Endometrium (tissue), 2 donors: ENCODE data around the gene FHIT.
"Not testable (repeated sequence)": the region's sequence is repeated elsewhere in the genome, so short reads cannot be mapped to it uniquely, and the experiment has no call there.

Experiments
- FAIRE-seq: peaks from 2 replicates; lab custom pipeline; 2012; peaks lifted over from hg19 to GRCh38; lab: Jason Lieb, UNC
- donor health status: control.
- donor health status: control.

Gene FHIT

DNA sequence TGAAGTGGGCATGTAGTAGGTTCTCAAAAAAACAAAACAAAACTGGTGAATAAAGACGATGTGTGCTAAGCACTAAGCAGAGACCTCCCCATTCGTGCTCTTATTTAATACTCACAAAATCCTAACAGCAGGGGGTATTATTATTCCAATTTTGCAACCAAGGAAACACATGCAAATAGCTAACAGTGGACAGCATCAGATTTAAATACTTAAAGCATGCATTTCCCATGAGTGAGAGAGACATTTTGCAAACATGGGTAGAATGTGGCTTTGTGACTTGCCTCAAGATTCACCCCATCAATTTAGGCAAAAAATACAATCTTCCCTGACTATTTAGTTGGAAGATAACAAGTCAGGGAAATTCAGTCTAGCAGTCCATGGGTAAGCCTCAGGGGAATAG lies 1255.2 kb downstream of the FHIT start:
- no peak for FAIRE-seq

DNA sequence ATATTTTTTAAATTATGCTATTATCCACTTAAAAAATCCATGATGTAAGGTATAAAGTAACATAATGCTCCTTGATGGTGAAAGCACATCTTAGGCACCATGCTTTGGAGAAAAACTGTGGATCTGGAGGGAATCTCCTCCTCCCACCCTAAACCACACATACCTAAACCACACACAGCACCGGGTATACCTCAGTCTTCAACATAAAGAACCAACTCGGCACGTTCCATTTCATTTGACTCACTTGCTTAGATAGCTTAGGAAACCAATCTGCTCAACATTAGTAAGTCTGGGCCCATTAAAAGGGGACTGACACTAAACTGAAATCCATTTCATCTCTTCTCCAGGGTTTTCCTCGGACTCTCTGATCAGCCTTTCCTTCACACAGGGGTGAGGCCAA lies 1255.7 kb downstream of the FHIT start:
- FAIRE-seq: no peak

DNA sequence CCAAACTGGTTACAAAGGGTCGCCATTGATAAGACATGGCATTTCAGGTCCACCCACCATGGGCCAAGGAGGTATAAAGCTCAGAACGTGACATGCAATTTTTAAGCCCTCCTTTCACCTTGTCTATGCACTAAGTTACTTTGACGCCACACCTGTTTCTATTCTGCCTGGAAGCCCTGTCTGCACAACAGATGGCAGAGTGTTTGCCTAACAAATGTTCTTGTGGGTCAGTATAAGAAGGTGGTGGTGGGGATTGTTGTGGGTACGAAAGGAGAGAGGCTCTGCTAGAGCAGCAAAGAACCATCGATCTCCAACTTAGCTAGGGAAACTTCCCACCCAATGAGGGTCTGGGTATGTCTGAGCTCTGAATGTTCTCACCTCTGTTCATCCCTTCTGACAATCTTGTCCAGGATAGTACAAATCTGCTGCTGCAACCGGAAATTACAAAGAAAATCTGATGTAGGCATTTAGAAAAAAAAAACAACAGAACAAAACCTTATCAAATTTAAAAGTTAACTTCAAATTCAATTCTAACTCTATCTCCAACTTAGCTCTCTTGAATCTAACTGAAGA lies 1256.4 kb downstream of the FHIT start:
- no peak for FAIRE-seq

DNA sequence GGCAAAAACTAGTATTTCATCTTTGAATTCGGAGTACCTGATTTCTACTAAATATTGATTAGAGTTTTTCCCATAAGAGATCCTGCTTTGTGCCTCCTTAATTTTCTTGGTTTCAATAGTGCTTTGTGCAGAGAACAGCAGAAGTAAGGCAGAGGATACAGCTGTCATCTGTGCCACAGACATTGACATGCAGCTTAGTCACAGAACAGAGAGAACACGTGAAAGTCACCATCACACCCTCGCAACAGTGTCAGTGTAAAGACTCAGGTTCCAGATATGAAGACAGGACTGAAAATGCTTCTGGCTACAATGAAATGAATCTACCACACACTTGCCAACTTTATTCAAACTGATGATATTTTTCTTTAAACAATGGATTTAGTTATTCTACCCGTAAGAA lies 1258.7 kb downstream of the FHIT start:
- FAIRE-seq: no peak

DNA sequence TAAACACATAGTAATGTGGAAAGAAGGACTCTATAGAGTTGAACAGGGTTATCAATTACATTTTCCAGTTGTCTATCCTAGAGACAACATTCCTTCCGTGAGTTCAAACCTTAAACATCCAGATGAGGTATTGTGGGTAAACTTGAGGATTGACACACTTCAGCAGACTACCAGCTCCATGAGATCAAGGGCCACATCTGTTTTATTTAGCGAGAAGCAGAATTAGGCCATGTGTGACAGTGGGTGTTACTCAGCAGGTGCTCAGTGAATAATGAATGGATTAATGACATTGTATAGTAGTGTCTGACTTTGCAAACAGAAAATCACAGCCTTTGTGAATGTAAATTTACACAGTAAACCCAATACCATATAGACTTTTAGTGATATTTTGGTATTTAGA lies 1260.3 kb downstream of the FHIT start:
- FAIRE-seq: no peak

DNA sequence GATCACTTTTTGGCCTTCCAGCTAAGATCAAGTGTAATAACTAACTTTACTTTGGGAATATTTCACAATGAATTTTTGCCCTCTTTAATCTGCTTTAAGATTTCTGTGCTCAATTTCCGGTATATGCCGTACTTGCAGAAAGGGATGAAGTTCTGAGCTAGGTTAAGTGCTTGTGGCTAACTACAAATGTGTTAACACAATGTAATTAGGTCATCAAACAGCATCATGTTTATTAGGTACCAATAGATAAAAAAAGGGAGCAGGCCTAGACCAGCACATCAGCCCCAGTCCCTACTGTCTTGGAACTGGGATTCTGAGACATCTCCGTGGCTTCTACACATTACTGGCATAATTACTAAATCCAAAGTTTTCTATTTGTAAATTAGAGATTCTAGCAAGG lies 1268.7 kb downstream of the FHIT start:
- no peak for FAIRE-seq

DNA sequence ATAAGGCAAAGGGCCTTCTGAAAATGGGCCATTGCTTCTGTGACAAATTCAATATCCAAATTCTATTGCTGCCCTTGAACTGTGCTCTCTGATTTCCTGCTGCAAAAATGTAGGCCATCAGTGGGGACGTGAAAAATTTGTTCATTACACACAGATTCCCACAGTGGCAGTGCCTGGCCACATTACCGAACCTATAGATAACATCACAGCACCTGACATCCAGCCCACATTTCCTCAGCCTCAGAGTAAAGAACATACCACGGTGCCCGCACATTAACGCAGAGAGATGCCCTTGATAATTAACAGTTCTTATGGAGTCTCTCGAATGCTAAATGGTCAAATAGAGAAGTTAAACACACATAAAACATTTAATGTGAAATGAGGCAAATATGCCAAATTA lies 1269.9 kb downstream of the FHIT start:
- no peak for FAIRE-seq

DNA sequence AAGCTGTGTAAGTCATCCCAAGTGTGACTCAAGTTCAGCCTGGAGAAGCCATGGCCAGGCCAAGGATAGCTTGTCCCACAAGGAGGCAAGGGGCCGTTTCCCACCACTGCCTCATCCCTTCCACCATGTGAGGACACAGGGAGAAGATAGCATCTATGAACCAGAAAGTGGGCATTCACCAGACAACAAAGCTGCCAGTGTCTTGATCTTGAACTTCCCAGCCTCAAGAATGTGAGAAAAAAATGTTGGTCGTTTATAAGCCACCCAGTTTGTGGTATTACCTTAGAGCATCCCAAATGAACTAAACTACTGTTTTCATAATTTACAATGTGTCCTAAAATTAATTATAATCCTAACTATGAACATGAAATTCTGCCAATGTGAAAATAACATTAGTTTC lies 1270.7 kb downstream of the FHIT start:
- FAIRE-seq: no peak

DNA sequence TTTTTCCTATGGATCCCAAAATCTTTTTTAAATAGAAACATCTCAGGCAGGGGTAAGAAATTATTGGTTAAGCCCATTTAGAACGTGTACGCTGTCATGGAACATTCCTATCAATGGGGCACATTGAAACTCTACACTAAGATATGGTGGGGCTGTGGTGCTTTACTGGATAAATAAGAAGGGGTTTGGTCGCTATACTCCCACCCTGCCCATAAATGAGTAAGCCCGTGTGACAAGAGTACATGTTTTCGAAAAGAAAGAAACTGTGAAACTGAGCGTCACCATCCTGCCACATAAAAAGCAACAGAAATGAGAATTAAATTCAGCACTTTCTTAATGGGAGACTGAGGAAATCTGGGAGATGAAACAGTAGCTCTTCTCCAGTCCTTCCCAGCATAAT lies 1271.7 kb downstream of the FHIT start:
- no peak for FAIRE-seq

DNA sequence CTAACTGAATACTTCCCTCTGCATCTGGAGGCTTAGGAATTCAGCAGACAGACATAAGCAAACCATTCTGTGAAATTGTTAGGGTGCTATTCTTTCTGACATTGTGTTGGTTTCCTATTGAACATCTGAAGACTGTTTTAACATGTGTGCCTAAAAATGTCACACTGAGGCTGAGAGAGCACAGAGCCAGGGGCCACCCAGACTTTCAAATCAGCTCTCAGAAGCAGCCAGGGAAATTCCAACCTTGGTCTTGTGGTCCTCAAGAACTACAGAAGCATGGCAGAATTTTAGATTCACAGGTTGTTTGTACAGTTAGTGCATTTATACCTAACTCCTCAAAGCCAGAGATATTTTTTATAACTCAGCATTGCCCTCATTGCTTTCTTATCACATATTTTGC lies 1272.3 kb downstream of the FHIT start:
- no peak for FAIRE-seq

DNA sequence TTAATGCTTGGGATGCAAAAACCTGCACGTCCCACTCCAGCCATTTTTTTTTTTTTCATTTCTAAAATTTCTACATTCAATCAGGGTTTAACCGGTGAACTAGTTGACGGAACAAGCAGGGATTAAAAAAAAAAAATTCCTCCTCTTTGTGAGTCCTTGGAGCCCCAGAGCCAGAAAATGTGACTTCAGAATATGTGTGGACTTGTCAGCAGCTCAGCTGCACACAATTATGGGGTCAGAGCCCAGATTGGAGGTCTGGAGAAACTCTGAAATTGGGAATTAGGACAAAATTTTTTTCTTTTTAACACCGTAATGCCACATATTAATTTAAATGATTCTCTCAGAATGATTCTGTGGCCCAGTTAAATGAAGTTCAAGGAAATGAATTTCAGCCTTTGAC lies 1280.5 kb downstream of the FHIT start:
- no peak for FAIRE-seq

DNA sequence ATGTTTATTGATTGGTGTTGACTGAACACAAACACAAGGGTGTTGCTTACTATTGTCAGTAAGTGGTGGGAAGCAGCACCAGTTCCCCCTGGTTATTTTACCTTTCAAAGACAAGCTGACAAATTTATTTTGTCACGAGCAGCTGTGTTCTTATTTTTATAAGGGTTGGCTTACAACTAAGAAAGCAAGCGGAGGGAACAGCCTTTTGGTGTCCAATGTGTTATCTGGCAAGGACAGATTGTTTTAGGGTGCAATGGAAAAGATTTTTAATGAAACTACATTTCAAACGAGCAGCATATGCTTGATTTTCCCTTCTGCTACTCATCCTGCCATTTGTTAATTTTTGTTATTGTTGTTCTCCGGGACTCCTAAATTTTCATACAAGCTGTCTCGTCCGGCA lies 1280.9 kb downstream of the FHIT start:
- no peak for FAIRE-seq

DNA sequence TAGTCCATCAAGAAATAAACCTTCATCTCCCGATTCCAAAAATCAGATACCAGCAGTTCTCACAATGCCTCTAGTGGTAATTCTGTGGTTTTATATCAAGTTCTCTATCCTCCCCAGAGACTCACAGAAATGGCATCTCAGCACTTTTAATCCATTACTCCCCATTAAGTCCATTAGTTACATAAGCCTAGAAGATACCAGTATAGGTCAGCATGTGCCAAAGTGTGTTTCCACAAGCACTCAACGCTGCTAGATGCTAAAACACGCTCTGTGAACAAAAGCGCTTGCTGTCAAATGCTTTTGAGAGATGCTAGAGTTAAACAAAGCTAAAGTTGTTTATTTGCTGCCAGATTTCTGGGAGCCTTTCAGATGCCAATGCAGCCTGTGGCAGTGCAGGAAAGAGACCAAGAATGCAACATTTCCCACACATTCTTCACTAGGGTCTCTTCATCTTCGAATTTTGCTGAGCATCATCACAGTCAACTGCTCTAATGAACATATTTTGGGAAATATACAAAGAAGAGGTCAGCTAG lies 1282.7 kb downstream of the FHIT start:
- FAIRE-seq: no peak

DNA sequence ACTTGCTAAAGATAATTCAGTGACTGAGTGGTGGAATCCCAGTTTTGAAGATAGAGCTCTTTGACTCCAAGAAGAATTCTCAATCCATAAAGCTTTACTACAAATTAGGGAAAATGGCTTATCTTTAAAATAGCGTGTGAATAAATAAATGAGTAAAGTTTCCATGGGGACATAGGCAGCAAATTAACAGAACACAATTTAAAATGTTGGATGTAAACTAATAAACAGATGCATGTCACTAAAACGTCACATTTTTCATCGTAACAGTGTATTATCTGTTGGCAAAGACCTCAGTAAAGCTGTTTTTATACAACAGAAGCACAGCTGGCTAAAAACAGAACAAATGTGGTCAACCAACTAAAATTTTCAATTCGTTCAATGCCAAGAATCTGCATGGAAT lies 1287.6 kb downstream of the FHIT start:
- no peak for FAIRE-seq

DNA sequence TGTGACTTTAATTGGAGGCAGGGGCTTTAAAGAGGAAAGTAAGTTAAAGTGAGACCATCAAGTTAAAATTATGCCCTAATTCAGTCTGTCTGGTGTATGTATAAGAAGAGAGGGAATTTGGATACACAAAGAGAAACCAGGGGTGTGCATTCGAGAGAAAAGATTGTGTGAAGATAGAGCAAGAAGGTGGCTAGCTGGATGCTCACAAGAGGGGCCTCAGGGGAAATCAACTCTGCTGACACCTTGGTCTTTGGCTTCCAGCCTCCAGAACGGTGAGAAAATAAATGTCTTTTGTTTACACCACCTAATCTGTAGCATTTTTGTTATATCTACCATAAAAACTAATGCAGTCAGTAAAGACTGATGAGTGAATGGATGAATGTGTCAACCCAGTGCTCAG lies 1294.1 kb downstream of the FHIT start:
- FAIRE-seq: no peak

DNA sequence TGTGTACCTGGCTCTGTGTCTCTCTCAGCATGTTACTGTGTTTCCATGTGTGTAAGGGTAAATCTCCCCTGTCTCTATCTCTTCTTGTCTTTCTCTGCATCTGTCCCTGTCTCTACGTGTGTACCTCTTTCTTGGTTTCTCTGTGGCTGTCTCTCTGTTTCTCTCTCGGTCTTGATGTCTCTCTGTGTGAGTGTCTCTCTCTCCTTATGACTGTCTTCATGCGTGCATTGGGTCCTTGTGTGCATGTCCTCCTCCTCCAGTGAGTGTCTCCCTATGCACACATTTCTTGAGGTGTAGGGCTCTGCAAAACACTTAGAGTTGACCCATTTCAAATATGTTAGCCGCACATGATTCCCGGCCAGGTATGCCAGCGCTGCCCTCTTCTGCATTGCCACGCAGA lies 1298.1 kb downstream of the FHIT start:
- no peak for FAIRE-seq

DNA sequence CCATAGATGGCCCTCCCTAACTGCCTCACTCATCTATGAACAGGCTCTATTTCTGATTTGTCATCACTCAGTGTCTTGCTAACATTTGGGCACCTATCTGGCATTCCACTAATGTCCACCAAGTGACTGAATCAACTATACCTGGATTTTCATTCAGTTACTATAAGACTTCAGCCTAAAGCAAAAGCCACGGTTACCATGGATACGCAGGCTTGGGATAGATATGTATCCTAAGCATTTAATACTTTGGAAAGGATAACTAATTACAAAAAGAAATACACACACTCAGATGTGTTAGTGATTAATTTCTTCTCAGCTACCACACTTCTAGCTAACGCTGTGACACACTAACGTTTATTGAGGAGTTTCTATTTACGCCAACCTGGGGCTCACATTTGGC lies 1301.9 kb downstream of the FHIT start:
- no peak for FAIRE-seq

DNA sequence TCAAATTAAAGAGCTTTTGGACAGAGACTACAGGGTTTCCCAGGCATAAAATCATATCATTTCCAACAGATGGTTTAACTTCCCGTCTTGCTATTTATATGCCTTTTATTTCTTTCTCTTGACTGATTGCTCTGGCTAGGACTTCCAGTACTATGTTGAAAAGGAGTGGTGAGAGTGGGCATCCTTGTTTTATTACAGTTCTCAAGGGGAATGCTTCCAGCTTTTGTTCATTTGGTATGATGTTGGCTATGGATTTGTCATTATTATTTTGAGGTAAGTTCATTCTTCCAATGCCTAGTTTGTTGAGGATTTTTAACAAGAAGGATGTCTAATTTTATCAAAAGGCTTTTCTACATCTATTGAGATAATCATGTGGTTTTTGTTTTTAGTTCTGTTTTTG lies 1304.9 kb downstream of the FHIT start:
- FAIRE-seq: no peak

DNA sequence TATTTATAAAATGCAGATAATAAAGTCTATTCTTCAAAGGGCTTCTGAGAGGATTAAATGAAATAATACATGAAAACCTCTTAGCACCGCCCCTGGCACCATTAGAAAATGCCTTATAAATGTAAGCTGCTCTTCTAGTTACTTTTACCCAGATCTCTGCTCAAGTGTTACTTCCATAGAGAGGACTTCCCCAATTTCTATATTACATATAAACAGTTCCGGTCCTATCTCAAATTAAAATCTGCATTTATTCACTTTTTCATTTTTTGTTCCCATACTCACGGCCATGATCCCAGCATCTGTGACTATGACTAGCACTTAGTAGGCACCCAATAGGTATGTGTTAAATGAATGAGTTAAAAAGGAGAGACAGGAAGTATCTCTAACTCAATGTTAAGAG lies 1310.5 kb downstream of the FHIT start:
- FAIRE-seq: no peak

DNA sequence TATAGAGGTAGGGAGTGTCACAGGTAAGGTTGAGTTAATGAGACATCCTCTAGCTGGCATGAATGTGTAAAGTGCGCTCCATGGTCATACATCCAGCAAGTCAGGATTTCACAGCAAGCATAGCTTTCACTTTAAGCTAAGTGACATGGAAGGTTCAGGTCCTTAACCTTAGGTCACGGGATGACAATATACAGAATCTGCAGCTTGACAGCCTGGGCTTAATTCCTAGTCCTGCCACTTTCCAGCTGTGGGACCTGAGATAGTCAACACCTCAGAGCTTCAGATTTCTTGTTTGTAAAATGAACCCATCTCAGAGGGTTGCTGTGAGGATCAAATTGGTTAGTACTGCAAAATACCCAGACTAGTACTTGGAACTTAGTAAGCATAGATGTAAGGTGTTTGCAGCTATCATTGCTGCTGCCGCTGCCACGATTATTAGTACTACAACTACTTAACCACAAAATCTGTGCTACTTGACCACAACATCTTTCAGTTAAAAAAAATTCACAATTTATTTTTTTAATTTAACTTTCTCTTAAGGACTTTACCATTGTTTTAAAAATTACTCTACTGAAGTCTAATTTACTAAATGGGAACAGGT lies 1311.3 kb downstream of the FHIT start:
- no peak for FAIRE-seq

DNA sequence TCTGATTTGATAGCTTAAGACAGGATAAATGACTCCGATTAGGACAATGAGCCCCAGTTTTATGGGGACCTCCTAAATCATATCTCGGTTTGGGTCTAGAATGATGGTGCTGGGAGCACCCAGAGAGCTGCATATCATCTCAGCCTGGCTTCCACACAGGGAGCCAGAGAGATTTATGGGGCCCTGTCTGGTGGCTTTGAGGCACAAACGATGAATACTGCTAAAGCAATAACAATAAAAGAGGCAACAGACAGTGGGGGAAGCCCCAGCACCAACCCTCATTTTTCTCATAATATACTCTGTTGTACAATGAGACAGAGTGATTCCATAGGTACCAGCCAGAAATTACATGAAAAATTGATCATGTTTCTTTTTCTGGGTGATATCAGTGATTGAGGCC lies 1312.4 kb downstream of the FHIT start:
- no peak for FAIRE-seq

DNA sequence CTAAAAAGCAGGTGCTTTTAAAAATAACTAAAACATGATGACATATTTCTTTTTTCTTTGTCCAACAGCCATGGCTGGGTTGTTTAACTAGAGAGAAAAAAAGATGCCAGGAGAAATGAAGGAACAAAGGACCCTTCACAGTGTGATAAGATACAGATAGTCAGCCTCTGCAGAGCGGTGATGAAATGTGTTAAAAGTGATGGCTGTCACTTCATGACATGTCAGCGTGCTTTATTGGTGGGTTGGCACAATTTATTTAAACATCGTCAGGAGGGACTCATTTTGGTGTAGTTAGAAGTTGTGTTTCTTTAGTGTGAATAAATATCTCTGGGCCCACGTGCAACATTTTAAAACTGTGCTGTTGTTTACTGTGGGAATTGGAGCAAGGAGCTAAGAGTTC lies 1314.1 kb downstream of the FHIT start:
- FAIRE-seq: no peak

DNA sequence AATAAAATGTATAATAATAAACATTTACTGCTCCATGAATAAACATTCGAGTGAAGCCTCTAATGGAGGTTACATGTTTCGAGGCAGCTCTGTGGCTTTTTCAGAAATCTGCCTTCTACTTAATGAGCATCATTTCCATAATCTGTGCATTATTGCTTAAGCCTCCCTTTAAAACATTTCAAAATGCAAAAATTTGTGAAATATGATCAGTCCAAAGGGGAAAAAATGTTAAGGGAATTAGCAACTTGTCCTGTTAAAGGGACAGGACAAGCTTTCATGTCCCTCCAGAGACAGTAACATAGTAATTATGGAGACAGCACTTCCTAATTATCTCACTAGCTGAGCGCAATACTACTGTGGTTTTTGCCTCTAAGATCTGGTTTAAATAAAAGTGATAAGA lies 1314.8 kb downstream of the FHIT start:
- FAIRE-seq: no peak

DNA sequence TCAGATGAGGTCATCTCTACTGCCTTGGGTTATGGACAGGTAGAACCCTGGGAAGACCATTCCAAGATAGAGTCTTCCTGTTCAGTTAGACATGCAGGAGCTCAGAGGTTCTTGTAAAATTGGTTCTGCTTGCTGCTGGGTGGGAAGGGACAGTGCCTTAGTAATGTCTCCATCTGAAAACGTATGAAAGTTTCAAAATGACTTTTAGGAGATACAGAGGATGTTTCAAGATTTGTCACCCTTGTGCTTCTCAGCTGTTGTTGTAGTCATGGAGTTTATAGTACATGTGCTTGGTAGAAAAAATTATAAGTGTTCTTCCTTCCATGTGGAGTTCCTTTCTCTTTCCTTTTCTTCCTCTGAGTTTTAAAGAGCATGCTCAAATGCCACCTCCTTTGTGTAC lies 1316.2 kb downstream of the FHIT start:
- no peak for FAIRE-seq

DNA sequence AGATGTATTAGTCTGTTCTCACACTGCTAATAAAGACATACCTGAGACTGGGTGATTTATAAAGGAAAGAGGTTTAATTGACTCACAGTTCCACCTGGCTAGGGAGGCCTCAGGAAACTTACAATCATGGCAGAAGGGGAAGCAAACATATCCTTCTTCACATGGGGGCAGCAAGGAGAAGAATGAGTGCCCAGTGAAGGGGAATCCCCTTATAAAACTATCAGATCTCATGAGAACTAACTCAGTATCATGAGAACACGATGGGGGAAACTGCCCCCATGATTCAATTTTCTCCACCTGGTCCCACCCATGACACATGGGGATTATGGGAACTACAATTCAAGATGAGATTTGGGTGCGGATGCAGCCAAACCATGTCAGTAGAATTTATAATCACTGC lies 1316.7 kb downstream of the FHIT start:
- FAIRE-seq: not testable (repeated sequence)
